ENCODE results near the gene EHMT1. TPM values are rescaled to one million over a fixed set of nuclear protein-coding genes. Genes with fewer than 3 reads are reported as not detected.

The EHMT1 gene
- total and polyA plus RNA-seq, 9 of the 15 experiments (the other 6 are each of a cell fraction or from before 2014, with no cell fraction given): 2.2 to 76.0 (median 36.4) TPM

DNA sequence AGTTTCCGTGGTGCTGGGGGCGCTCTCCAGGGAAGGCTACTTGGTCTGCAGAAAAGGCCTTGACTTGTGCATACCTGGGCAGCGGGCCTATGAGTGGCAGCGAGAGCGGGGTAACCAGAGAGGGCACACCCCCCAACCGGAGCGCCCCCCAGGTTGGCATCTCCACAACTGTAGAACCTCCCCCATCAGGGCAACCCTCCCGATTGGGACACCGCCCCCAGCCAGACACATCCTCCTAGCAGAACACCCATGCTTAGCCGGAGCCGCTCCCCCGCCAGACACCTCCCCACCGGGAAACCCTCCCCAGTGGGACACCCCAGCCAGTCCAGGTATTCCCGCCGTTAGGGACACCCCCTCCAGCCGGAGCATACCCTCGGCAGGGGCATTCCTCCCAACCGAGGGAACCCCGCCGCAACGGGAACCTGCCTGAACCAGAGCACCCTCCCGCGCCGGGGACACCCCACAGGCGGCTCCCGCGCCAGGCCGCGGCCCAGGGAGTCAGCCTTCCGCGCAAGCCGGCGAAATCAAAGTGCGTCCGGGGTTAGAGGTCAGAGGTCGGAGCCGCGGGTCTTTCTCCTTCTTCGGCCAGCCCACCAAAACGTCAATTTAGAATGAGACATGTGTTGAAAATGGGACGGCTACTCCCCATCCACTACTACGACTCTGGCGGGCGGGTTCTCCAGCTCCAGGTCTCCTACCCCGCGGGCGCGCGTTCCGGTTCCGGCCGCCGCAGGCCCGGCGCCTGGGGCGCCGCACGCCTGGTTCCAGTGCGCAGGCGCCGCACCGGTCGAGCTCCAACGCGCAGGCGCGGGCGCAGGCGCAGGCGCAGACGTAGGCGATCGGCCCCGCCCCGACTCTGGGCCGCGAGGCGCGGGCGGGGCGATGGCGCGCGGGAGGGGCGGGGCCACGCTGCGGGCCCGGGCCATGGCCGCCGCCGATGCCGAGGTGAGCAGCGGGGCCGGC, at the start of gene EHMT1 (continued):
- TF ChIP-seq, protein P1, sequence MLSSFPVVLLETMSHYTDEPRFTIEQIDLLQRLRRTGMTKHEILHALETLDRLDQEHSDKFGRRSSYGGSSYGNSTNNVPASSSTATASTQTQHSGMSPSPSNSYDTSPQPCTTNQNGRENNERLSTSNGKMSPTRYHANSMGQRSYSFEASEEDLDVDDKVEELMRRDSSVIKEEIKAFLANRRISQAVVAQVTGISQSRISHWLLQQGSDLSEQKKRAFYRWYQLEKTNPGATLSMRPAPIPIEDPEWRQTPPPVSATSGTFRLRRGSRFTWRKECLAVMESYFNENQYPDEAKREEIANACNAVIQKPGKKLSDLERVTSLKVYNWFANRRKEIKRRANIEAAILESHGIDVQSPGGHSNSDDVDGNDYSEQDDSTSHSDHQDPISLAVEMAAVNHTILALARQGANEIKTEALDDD (IDR thresholded peaks at IDR 0.05): no peak
- 0 out of 2 replicates have a peak, but pooled peaks have one; percentile 20 for TF ChIP-seq RNF2 (IDR thresholded peaks at IDR 0.05)
- TF ChIP-seq EP400 (IDR thresholded peaks at IDR 0.05): peak; percentile 92
- TF ChIP-seq, protein P2, sequence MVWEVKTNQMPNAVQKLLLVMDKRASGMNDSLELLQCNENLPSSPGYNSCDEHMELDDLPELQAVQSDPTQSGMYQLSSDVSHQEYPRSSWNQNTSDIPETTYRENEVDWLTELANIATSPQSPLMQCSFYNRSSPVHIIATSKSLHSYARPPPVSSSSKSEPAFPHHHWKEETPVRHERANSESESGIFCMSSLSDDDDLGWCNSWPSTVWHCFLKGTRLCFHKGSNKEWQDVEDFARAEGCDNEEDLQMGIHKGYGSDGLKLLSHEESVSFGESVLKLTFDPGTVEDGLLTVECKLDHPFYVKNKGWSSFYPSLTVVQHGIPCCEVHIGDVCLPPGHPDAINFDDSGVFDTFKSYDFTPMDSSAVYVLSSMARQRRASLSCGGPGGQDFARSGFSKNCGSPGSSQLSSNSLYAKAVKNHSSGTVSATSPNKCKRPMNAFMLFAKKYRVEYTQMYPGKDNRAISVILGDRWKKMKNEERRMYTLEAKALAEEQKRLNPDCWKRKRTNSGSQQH (CRISPR knock-in tag; IDR thresholded peaks at IDR 0.05): 0 out of 2 replicates have a peak, but pooled peaks have one; percentile 60
- TF ChIP-seq, protein P3, sequence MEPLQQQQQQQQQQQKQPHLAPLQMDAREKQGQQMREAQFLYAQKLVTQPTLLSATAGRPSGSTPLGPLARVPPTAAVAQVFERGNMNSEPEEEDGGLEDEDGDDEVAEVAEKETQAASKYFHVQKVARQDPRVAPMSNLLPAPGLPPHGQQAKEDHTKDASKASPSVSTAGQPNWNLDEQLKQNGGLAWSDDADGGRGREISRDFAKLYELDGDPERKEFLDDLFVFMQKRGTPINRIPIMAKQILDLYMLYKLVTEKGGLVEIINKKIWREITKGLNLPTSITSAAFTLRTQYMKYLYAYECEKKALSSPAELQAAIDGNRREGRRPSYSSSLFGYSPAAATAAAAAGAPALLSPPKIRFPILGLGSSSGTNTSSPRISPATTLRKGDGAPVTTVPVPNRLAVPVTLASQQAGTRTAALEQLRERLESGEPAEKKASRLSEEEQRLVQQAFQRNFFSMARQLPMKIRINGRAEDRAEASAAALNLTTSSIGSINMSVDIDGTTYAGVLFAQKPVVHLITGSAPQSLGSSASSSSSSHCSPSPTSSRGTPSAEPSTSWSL (CRISPR knock-in tag; IDR thresholded peaks at IDR 0.05; ENCODE audit: borderline replicate concordance): no peak
- TF ChIP-seq, protein P4, sequence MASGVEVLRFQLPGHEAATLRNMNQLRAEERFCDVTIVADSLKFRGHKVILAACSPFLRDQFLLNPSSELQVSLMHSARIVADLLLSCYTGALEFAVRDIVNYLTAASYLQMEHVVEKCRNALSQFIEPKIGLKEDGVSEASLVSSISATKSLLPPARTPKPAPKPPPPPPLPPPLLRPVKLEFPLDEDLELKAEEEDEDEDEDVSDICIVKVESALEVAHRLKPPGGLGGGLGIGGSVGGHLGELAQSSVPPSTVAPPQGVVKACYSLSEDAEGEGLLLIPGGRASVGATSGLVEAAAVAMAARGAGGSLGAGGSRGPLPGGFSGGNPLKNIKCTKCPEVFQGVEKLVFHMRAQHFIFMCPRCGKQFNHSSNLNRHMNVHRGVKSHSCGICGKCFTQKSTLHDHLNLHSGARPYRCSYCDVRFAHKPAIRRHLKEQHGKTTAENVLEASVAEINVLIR (CRISPR knock-in tag; IDR thresholded peaks at IDR 0.05): 0 out of 2 replicates have a peak, but pooled peaks have one; percentile 50
- no peak; the same call in 1 of the 2 replicates for TF ChIP-seq NCOA1 (IDR thresholded peaks at IDR 0.05; ENCODE audit: low read depth)
- no peak for TF ChIP-seq SMARCA5 (IDR thresholded peaks at IDR 0.05)
- no peak for TF ChIP-seq MCM3 (IDR thresholded peaks at IDR 0.05)
- TF ChIP-seq SAP30 (IDR thresholded peaks at IDR 0.05; ENCODE audit: borderline replicate concordance, insufficient read depth, low read depth, low read length, poor library complexity, severe bottlenecking): peak; percentile 81
- TF ChIP-seq FOXA3 (CRISPR knock-in tag; conservative IDR thresholded peaks at IDR 0.05 in 1 of 2, IDR thresholded peaks at IDR 0.05 in 1 of 2): no peak
- no peak for TF ChIP-seq SRSF7 (optimal IDR thresholded peaks at IDR 0.05; ENCODE audit: low read depth, low read length)
- no peak for TF ChIP-seq HDAC8 (tag; IDR thresholded peaks at IDR 0.05)
- no peak for TF ChIP-seq SP2 (IDR thresholded peaks at IDR 0.05; ENCODE audit: extremely low read depth, low read depth, low read length, poor library complexity, severe bottlenecking)
- TF ChIP-seq, protein P5, sequence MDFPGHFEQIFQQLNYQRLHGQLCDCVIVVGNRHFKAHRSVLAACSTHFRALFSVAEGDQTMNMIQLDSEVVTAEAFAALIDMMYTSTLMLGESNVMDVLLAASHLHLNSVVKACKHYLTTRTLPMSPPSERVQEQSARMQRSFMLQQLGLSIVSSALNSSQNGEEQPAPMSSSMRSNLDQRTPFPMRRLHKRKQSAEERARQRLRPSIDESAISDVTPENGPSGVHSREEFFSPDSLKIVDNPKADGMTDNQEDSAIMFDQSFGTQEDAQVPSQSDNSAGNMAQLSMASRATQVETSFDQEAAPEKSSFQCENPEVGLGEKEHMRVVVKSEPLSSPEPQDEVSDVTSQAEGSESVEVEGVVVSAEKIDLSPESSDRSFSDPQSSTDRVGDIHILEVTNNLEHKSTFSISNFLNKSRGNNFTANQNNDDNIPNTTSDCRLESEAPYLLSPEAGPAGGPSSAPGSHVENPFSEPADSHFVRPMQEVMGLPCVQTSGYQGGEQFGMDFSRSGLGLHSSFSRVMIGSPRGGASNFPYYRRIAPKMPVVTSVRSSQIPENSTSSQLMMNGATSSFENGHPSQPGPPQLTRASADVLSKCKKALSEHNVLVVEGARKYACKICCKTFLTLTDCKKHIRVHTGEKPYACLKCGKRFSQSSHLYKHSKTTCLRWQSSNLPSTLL (IDR thresholded peaks at IDR 0.05): no peak
- no peak for TF ChIP-seq KDM2B (CRISPR knock-in tag; IDR thresholded peaks at IDR 0.05)
- TF ChIP-seq GTF2A2 (tag; IDR thresholded peaks at IDR 0.05): no peak
